GM10266 (cell line): Measurements from ENCODE around the gene ZHX3.
"Not testable (repeated sequence)": the region's sequence is repeated elsewhere in the genome, so short reads cannot be mapped to it uniquely, and the experiment has no call there.

Experiments used
- DNase-seq: peaks from one replicate; pipeline ENCODE4 v3.0.0; 2012; ENCODE audit errors: extremely low spot score
- TF ChIP-seq, protein P1 (sequence below): IDR thresholded peaks from 2 replicates; pipeline ENCODE4 v1.5.1; 2012; ENCODE audit warnings: mild to moderate bottlenecking, low read depth; ENCODE audit not compliant: control insufficient read depth, insufficient read depth; ENCODE audit errors: missing control alignments

ZHX3 gene

DNA sequence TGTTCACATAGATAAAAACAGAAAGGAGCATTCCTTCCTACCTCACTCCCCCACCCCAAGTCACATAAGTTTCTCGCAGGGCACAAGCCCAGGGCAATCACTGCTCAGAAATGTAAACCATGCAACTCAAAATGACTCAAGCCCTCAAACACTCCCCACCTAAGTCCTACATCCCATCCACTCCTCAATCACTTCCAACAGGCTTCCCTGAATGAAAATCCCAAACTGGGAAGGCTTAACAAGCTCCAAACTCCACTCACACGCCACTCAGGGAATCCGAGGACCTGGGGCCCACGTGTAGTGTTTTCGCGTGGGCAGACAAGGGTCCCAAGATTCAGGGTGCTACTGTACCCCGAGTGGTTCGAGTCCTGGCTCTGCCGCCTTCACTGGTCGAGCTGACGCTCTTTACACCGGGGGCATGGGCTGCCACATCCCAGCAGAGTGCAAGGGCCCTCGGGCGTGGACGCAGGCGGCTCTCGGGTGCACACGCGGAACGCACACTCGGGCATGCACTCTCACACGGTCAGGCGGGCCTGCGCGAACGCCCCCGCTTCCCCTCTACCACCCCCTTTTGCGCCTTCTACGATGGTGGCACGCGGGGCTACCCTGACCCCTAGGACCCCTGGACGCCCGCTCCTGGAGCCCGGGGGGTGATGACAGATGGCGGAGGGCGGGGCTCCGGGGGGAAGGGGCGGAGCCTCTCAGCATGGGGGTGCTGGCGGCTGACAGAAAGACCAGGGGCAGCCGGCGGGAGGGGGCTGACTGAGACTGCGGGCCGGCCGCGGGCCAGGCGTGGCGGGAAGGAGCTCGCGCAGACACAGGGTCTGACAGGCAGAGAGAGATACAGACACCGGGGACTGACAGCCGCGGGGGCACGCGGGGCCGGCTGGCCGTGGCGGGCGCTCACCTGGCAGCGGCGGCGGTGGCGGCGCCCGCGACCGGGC, 657 bp downstream of the ZHX3 start:
- DNase-seq, result peak; percentile 89
- TF ChIP-seq, protein P1, sequence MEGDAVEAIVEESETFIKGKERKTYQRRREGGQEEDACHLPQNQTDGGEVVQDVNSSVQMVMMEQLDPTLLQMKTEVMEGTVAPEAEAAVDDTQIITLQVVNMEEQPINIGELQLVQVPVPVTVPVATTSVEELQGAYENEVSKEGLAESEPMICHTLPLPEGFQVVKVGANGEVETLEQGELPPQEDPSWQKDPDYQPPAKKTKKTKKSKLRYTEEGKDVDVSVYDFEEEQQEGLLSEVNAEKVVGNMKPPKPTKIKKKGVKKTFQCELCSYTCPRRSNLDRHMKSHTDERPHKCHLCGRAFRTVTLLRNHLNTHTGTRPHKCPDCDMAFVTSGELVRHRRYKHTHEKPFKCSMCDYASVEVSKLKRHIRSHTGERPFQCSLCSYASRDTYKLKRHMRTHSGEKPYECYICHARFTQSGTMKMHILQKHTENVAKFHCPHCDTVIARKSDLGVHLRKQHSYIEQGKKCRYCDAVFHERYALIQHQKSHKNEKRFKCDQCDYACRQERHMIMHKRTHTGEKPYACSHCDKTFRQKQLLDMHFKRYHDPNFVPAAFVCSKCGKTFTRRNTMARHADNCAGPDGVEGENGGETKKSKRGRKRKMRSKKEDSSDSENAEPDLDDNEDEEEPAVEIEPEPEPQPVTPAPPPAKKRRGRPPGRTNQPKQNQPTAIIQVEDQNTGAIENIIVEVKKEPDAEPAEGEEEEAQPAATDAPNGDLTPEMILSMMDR, result no peak

DNA sequence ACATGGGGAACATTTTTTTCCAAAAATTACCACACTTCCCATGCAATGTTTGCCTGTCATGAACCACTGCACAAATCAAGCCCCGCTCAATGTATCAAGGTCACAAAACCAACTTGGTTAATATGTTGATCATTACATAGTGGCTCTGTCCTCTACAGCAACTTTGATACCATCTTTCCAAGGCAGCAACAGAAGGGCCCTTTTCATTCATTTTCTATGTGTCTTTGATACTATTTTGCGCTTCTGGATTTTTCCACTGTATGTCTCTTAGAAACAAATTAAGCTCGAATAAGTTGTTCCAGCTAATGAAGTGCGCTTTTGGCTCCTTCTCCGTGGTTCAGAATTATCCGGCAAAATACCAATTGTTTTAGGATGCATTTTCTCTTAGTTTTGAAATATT, 1.5 kb downstream of the ZHX3 start:
- DNase-seq, result no peak
- TF ChIP-seq, protein P1, result no peak

DNA sequence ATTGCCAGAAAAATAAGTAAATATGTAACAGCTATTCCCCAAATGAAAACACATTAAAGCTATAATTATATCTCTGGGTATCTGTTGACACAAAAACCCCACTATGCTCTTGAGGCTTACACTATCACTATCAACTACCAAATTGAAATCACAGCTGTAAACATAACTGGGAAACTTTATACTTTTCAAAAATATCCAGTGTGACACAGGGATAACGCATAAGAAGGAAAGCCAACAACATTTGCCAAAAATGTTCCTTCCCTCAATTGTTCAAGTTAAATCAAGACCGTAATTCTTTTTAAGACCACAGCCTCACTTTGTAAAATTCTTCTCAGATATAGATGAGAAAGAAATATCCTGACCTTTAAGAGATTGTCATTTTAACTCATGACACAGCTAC, 3.1 kb downstream of the ZHX3 start:
- TF ChIP-seq, protein P1, result no peak
- DNase-seq, result no peak

DNA sequence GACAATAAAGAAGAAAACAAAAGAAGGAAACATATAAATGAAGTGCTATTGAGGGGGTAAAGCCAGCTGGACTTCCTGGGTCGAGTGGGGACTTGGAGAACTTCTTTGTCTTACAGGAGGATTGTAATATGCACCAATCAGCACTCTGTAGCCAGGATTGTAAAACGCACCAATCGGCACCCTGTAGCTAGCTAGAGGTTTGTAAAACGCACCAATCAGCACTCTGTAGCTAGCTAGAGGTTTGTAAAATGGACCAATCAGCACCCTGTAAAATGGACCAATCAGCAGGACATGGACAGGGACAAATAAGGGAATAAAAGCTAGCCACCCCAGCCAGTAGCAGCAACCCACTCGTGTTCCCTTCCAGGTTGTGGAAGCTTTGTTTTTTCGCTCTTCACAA, 5.5 kb downstream of the ZHX3 start:
- not testable (repeated sequence) for DNase-seq

DNA sequence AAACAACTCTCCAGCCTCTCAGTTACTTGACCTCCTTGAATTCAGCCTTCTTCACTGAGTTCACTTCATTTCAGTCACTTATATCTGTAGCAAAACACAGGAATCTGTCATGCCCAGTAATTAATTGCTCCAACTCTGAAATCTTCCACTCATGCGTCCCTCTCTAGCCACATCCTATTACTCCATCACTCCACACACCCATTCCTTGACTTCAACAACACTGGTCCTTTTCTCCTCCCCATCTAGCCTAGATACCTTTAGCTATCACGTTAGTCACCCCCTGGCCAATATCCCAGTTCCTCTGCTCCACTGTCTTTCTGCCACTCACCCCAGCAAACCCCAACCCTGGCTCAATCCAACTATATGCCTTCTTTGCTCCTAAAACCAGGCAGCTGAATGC, 7.7 kb downstream of the ZHX3 start:
- TF ChIP-seq, protein P1, result no peak

DNA sequence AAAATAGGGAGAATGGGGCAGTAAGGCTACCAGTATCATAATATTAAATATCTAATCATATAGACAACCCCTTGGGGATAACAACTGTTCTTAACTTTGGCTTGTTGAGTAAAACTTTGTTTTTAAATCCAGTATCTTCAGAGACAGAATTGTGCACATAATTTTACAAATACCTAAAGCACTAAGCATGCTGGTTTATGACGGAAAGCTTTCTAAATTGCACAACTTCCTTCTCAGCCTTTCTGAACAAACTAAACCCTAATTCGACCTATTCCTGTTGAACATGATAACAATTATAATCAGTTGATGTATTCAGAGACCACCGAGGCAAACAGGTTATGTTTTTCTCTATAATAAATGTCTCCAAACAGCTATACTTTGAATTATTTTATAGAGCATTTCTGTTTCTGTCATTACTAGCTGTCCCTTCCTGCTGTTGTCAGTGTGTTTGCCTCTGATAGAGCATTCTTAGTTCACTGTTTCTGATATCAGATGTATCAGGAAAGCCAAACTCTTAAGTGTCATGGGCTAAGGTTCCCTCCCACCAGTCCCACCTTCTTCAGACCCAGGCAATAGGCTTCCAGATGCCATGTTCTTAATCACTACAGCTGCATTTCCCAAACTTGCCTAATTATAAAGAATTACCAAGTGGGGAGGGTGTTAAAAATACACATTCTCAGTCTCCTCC, 8.7 kb downstream of the ZHX3 start:
- no peak for DNase-seq
- TF ChIP-seq, protein P1, result no peak

More for the DNA sequence above, 7.7 kb downstream of the ZHX3 start:
- DNase-seq, result no peak

DNA sequence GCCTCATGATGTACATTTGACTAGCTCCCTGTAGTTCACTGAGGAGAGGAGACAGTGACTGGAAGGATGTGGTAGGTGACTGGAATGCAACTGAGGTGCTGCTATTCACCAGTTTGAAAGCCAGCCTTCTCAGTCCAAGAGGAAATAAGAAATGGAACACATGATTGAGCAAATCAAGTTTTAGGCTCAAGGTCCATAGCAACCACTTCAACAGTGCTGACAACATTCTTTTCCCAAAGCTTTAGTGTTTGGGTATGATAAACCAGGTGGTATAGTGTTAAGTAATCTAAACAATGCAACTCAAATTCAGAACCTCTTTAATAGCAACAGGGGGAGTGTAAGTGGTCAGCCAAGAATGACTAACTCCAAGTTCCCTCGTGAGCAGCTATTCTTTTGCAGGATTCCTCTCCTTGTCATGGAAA, 9.2 kb downstream of the ZHX3 start:
- no peak for DNase-seq
- TF ChIP-seq, protein P1, result no peak
